RWPE2 (cell line): ENCODE results near the gene RLF.
A peak's percentile ranks its signal among the peaks of the same experiment; 100 is the strongest.

Source experiments
- ATAC-seq: fragments of 200-7000 bp; cut with Tn5 transposase; 3 replicates; pipeline ENCODE4 v1.9.1; 2021; ENCODE audit warnings: low read depth
- DNase-seq: peaks from one replicate; pipeline ENCODE4 v3.0.0-alpha.2; 2020; ENCODE audit warnings: low spot score
- H3K27ac ChIP-seq: fragments of 450-650 bp; 2 replicates; pipeline ENCODE4 v1.5.1; 2017; ENCODE audit warnings: mild to moderate bottlenecking; ENCODE audit not compliant: poor library complexity, severe bottlenecking
- H3K27me3 ChIP-seq: fragments of 250-450 bp; sonication (Bioruptor Pico); 2 replicates; pipeline ENCODE4 v1.5.1; 2021; ENCODE audit warnings: mild to moderate bottlenecking, moderate library complexity; ENCODE audit not compliant: insufficient read depth, poor library complexity, severe bottlenecking
- H3K36me3 ChIP-seq: fragments of 250-450 bp; sonication (Bioruptor Pico); 2 replicates; pipeline ENCODE4 v1.5.1; 2020; ENCODE audit warnings: low read depth, mild to moderate bottlenecking, moderate library complexity
- H3K4me1 ChIP-seq: fragments of 250-450 bp; sonication (Bioruptor Pico); 2 replicates; pipeline ENCODE4 v1.5.1; 2021; ENCODE audit warnings: mild to moderate bottlenecking, moderate library complexity; ENCODE audit not compliant: insufficient read depth, poor library complexity, severe bottlenecking
- H3K4me3 ChIP-seq: fragments of 250-450 bp; sonication (Bioruptor Pico); 2 replicates; pipeline ENCODE4 v1.5.1; 2021; ENCODE audit warnings: mild to moderate bottlenecking, moderate library complexity; ENCODE audit not compliant: severe bottlenecking
- H3K9me3 ChIP-seq: fragments of 250-450 bp; sonication (Bioruptor Pico); 2 replicates; pipeline ENCODE4 v1.5.1; 2021; ENCODE audit warnings: mild to moderate bottlenecking, moderate library complexity; ENCODE audit not compliant: severe bottlenecking
- TF ChIP-seq, protein P1 (sequence below): fragments of 450-650 bp; IDR thresholded peaks from one replicate; pipeline ENCODE4 v1.5.1; 2017; ENCODE audit warnings: mild to moderate bottlenecking, moderate library complexity; ENCODE audit not compliant: poor library complexity, severe bottlenecking

Gene RLF

DNA sequence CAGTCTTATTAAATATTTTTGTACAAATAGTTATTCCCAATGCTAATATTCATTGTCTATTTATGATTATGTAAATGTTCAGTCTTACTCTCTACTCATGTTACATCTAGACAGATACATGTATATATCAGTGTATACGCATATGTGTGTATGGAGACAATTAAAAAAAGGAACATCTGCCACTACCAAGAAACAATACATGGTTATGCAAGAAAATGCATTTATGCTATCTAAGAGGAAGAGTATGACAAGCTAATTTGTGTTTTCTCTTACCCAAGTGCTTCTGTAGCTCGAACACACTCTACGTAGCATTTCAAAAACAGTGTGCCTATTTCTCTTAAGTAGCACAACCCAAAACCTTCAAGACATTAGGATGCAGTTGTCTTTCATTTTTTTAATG is 6.1 kb upstream of the RLF start:
- Histone ChIP-seq H3K9me3 (no peaks in the 10 kb centered on the region), H3K27ac (no peak overlapping the region), H3K27me3 (no peaks in the 10 kb centered on the region), H3K4me3 (no peak overlapping the region), H3K4me1 (peaks cover 3% of the 10 kb centered on the region), H3K36me3 (no peaks in the 10 kb centered on the region)
- no peak for DNase-seq
- ATAC-seq: no peak
- TF ChIP-seq, protein P1, sequence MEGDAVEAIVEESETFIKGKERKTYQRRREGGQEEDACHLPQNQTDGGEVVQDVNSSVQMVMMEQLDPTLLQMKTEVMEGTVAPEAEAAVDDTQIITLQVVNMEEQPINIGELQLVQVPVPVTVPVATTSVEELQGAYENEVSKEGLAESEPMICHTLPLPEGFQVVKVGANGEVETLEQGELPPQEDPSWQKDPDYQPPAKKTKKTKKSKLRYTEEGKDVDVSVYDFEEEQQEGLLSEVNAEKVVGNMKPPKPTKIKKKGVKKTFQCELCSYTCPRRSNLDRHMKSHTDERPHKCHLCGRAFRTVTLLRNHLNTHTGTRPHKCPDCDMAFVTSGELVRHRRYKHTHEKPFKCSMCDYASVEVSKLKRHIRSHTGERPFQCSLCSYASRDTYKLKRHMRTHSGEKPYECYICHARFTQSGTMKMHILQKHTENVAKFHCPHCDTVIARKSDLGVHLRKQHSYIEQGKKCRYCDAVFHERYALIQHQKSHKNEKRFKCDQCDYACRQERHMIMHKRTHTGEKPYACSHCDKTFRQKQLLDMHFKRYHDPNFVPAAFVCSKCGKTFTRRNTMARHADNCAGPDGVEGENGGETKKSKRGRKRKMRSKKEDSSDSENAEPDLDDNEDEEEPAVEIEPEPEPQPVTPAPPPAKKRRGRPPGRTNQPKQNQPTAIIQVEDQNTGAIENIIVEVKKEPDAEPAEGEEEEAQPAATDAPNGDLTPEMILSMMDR: no peak

DNA sequence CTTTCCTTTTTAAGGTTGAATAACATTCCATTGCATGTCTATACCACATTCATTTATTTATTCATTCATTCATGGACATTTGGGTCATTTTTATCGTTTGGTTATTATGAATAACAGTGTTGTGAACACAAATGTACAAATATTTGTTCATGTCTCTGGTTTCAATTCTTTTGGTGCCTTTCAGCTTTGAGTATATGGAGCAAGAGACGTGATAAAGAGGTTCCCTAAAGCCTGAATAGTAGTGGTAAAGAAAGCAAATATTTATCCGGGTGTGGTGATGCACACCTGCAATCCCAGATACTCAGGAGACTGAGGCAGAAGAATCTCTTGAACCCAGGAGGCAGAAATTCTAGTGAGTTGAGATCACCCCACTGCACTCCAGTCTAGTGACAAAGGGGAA is 5.3 kb upstream of the RLF start:
- Histone ChIP-seq H3K4me1 (peaks cover 3% of the 10 kb centered on the region), H3K27me3 (no peaks in the 10 kb centered on the region), H3K27ac (no peak overlapping the region), H3K9me3 (no peaks in the 10 kb centered on the region), H3K4me3 (no peak overlapping the region), H3K36me3 (no peaks in the 10 kb centered on the region)
- no peak for DNase-seq
- TF ChIP-seq, protein P1: no peak
- no peak for ATAC-seq

DNA sequence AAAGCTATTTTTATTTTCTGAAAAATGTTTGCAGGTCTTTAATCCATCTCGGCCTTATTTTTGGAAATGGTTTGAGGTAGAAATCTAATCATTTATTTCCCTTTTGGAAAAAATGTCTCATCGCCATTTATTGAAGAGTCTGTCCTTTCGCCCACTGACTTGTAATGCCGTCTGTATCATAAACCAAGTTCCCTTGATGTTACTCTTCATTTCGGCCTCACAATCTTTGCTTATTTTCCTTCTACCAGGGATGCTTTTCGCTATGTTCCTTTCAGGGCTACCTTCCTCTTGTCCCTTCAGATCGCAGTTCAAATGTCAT is 422 bp upstream of the RLF start:
- TF ChIP-seq, protein P1: no peak
- ATAC-seq: no peak

DNA sequence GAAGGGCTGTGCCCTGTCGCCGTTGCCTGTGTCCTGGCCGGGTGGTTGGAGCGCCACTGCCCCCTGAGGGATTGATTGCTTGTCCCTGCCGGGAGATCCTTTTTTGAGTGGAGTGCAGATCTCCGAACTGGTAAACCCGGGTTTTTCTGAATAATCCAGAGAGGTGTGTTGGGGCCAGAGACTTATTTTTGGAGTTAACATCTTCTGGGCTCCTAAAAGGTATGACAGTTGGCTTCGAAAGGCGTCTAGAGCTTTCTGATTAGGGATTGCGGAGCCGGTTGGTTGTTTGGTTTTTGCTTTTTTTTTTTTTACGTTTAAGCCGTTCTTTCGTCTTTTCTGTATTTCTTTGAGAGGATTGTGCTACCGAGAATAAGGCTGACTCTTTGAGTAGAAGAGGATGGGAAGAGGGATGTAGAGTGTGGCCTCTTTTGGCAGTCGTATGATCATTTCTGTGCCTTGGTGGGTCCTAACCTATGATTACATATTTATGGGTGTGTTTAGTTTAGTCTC is 756 bp downstream of the RLF start:
- no peak for ATAC-seq
- TF ChIP-seq, protein P1: no peak
- Histone ChIP-seq H3K27ac (peak overlapping the region; percentile 59), H3K4me1 (peaks cover 19% of the 10 kb centered on the region), H3K9me3 (no peaks in the 10 kb centered on the region), H3K27me3 (no peaks in the 10 kb centered on the region), H3K4me3 (peak overlapping the region; percentile 87), H3K36me3 (peaks cover 7% of the 10 kb centered on the region; the same call in 1 of the 2 replicates)
- DNase-seq: no peak

More for the DNA sequence above, 422 bp upstream of the RLF start:
- H3K9me3 ChIP-seq: no peaks in the 10 kb centered on the region
- H3K27me3 ChIP-seq: no peaks in the 10 kb centered on the region
- H3K27ac ChIP-seq: peak overlapping the region; percentile 59
- no peak for DNase-seq
- H3K4me1 ChIP-seq: peaks cover 19% of the 10 kb centered on the region
- peaks cover 3% of the 10 kb centered on the region; the same call in 1 of the 2 replicates for H3K36me3 ChIP-seq
- peak overlapping the region; percentile 87 for H3K4me3 ChIP-seq

DNA sequence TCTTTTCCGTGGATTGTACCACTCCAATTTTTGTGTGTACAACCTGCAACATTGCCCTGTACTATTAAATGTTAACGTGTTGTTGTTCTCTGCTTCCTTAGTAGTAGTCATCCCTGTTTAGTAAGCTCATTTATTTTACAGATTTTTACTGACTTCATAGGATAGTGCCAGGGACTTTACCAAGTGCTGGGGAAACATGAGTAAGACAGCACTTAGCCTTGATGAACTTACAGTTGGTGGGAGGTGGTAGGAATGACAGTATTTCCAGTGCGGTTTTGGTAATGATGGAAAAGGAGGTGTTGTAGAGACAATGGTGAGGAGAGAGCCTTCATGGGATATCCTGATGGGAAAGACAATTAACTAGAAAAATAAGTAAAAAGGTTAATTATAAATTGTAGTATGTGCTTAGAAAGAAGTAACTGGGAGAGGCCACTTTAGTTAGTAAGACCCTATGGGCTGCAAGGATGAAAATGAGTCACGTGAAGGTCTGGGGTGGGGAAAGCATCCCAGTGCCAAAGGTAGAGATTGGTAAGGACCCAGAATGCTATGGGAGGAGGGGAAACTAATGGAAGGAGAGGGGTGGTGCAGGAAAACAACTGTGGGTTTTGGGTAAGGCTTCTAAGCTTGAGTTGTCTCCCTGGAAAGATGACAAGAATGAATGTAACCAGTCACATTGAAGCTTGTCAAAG is 1.7 kb downstream of the RLF start:
- no peak overlapping the region for H3K27ac ChIP-seq
- peaks cover 7% of the 10 kb centered on the region; the same call in 1 of the 2 replicates for H3K36me3 ChIP-seq
- peak overlapping the region; percentile 87 for H3K4me3 ChIP-seq
- ATAC-seq: peak; percentile 39; the same call in 1 of the 3 replicates
- TF ChIP-seq, protein P1: no peak
- DNase-seq: no peak
- peaks cover 19% of the 10 kb centered on the region for H3K4me1 ChIP-seq
- H3K27me3 ChIP-seq: no peaks in the 10 kb centered on the region
- H3K9me3 ChIP-seq: no peaks in the 10 kb centered on the region
